Sigmoid colon (tissue), 4 donors: ENCODE results near the gene CDH22.

ENCODE experiments used
- EP300 ChIP-seq, 4 donors: sonication (generic); formaldehyde crosslinking; IDR thresholded peaks; one replicate each; pipeline ENCODE4 v1.6.1; 2017; ENCODE audit warnings: antibody characterized with exemption in 4 of 4
- POLR2A ChIP-seq, 2 donors: fragments of 450-650 bp; IDR thresholded peaks; one replicate each; pipeline ENCODE4 v1.6.1; 2016; ENCODE audit warnings: antibody characterized with exemption in 2 of 2, mild to moderate bottlenecking in 2 of 2, moderate library complexity in 2 of 2
- TF ChIP-seq, protein P1 (sequence below), 4 experiments: fragments of 450-650 bp in 3 of 4; fragments of 200-600 bp in 1 of 4; IDR thresholded peaks; one replicate each; pipeline ENCODE4 v1.5.1; 2016 to 2019; ENCODE audit warnings: antibody characterized with exemption in 4 of 4, mild to moderate bottlenecking in 3 of 4, moderate library complexity in 2 of 4

DNA sequence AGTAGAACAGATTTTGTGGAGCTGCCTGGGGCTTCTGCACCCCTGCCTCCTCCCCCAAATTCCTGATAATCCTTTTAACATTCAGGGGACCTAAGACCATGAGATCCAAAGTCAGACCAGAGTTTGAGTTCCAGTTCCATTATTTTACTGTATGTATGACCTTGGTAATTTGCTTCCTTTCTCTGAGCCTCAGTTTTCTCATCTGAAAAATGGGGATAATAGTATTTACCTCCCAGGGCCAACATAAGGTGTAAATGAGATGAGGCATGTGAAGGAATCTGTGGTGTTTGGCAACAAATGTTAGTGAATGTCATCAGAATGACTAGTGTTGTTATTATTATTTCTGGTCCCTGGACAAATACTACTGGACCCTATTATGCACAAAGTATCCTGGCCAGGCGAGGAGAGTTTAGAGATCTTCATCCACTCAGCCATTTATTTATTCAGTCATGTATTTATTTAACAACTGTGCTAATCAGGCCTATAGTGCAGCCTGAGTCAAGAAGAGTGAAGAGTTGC, 47.3 kb downstream of the CDH22 start:
- no peak for TF ChIP-seq POLR2A (IDR thresholded peaks at IDR 0.05)
- TF ChIP-seq, protein P1, sequence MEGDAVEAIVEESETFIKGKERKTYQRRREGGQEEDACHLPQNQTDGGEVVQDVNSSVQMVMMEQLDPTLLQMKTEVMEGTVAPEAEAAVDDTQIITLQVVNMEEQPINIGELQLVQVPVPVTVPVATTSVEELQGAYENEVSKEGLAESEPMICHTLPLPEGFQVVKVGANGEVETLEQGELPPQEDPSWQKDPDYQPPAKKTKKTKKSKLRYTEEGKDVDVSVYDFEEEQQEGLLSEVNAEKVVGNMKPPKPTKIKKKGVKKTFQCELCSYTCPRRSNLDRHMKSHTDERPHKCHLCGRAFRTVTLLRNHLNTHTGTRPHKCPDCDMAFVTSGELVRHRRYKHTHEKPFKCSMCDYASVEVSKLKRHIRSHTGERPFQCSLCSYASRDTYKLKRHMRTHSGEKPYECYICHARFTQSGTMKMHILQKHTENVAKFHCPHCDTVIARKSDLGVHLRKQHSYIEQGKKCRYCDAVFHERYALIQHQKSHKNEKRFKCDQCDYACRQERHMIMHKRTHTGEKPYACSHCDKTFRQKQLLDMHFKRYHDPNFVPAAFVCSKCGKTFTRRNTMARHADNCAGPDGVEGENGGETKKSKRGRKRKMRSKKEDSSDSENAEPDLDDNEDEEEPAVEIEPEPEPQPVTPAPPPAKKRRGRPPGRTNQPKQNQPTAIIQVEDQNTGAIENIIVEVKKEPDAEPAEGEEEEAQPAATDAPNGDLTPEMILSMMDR (IDR thresholded peaks at IDR 0.05), result no peak
- TF ChIP-seq EP300 (IDR thresholded peaks at IDR 0.05), result no peak
